HepG2 (cell line): Measurements from ENCODE around the gene GLT1D1. TPM values are rescaled to one million over a fixed set of nuclear protein-coding genes. Genes with fewer than 3 reads are reported as not detected.

Experiments
- ATAC-seq: fragments of 200-7000 bp; cut with Tn5 transposase; 3 replicates; pipeline ENCODE4 v1.9.1; 2020; ENCODE audit warnings: mild to moderate bottlenecking, moderate library complexity
- BruUV-seq: library from RNA; stranded (reverse); fragments of 400-500 nt; replicated peaks from 2 replicates; lab custom pipeline; 2021; lab: Mats Ljungman, UMichigan
- CTCF ChIA-PET: fragments of 300-600 bp; formaldehyde crosslinking; extraction: SDS; loops from one replicate; lab custom pipeline; 2021; ENCODE audit warnings: low total read pairs, inconsistent platforms, low intra/inter-chr PET ratio; lab: Yijun Ruan, JAX
- POLR2A ChIA-PET: fragments of 350-600 bp; sonication (Branson Sonifier 250); formaldehyde crosslinking; loops from one replicate; lab custom pipeline; 2020; ENCODE audit warnings: antibody characterized with exemption, inconsistent platforms; lab: Yijun Ruan, JAX
- DNase-seq: peaks from one replicate; pipeline ENCODE4 v3.0.0-alpha.2; 2015; ENCODE audit warnings: low spot score
- FAIRE-seq: peaks from 3 replicates; lab custom pipeline; 2011; peaks lifted over from hg19 to GRCh38; lab: Jason Lieb, UNC
- H2AFZ ChIP-seq: one replicate; pipeline ENCODE4 v1.6.1; 2011; ENCODE audit warnings: low read length, inconsistent platforms
- H3K27ac ChIP-seq: fragments of 300-600 bp; 3 replicates; pipeline ENCODE4 v1.8.0; 2011; ENCODE audit warnings: mixed run types, mild to moderate bottlenecking, mixed read lengths, low read length, inconsistent platforms; ENCODE audit not compliant: insufficient read depth; ENCODE audit errors: extremely low read length
- H3K27me3 ChIP-seq, 2 experiments: fragments of 200-600 bp in 1 of 2; 2 replicates in 1 of 2; 3 replicates in 1 of 2; pipeline versions ENCODE4 v1.6.0 to v1.8.0; 2011; ENCODE audit warnings: low read length in 2 of 2, mild to moderate bottlenecking in 2 of 2, moderate library complexity in 2 of 2, inconsistent platforms in 1 of 2; ENCODE audit not compliant: insufficient read depth in 2 of 2, control insufficient read depth in 1 of 2
- H3K36me3 ChIP-seq, 2 experiments: fragments of 200-600 bp in 1 of 2; replicated peaks in 1 of 2; 2 replicates in 1 of 2; 3 replicates in 1 of 2; pipeline versions ENCODE4 v1.5.1 to v1.8.0; 2011; ENCODE audit warnings: low read length in 2 of 2, inconsistent platforms in 1 of 2; ENCODE audit not compliant: insufficient read depth in 2 of 2, control insufficient read depth in 1 of 2
- H3K4me1 ChIP-seq: 2 replicates; pipeline ENCODE4 v1.5.1; 2012; ENCODE audit warnings: low read length, inconsistent platforms; ENCODE audit not compliant: insufficient read depth
- H3K4me2 ChIP-seq: 2 replicates; pipeline ENCODE4 v1.6.0; 2011; ENCODE audit warnings: low read depth, low read length, inconsistent platforms
- H3K4me3 ChIP-seq, 3 experiments: fragments of 200-600 bp in 1 of 3; sonication (generic), shearing (Covaris generic) in 1 of 3; replicated peaks in 1 of 3; 2 replicates each; pipeline ENCODE4 v1.5.1; 2011 to 2016; ENCODE audit warnings: low read length in 3 of 3, inconsistent platforms in 2 of 3, low read depth in 2 of 3, mild to moderate bottlenecking in 2 of 3, control low read depth in 1 of 3, mixed read lengths in 1 of 3; ENCODE audit not compliant: insufficient read depth in 1 of 3
- H3K79me2 ChIP-seq: one replicate; pipeline ENCODE4 v1.6.1; 2011; ENCODE audit warnings: low read length, inconsistent platforms; ENCODE audit not compliant: insufficient read depth
- H3K9ac ChIP-seq: 2 replicates; pipeline ENCODE4 v1.6.0; 2011; ENCODE audit warnings: mild to moderate bottlenecking, low read depth, low read length, inconsistent platforms; ENCODE audit not compliant: insufficient read depth
- H3K9me3 ChIP-seq: 2 replicates; pipeline ENCODE4 v1.5.1; 2012; ENCODE audit warnings: mild to moderate bottlenecking, low read length
- H4K20me1 ChIP-seq: 2 replicates; pipeline ENCODE4 v1.6.0; 2011; ENCODE audit warnings: inconsistent platforms, mild to moderate bottlenecking, low read length, moderate library complexity; ENCODE audit not compliant: insufficient read depth
- BCL3 ChIP-seq: sonication (generic); formaldehyde crosslinking; IDR thresholded peaks from 2 replicates; pipeline ENCODE4 v1.5.1; 2020; ENCODE audit warnings: mild to moderate bottlenecking, missing genetic modification reagents, moderate library complexity
- GPN1 ChIP-seq: sonication (generic); formaldehyde crosslinking; IDR thresholded peaks from 2 replicates; pipeline ENCODE4 v1.5.1; 2020; ENCODE audit warnings: missing genetic modification reagents, borderline replicate concordance
- PBX3 ChIP-seq: sonication (generic); formaldehyde crosslinking; IDR thresholded peaks from 2 replicates; pipeline ENCODE4 v1.8.1; 2023; ENCODE audit warnings: missing genetic modification reagents, inconsistent platforms, borderline replicate concordance
- TGIF2 ChIP-seq: IDR thresholded peaks from 2 replicates; pipeline ENCODE4 v1.6.1; 2016; ENCODE audit warnings: control low read depth, missing compliant biosample characterization
- THAP11 ChIP-seq: IDR thresholded peaks from 2 replicates; pipeline ENCODE4 v1.6.1; 2016; ENCODE audit warnings: missing biosample characterization, missing genetic modification reagents
- ZNF597 ChIP-seq: sonication (generic); formaldehyde crosslinking; IDR thresholded peaks from 2 replicates; pipeline ENCODE4 v1.5.0; 2020; ENCODE audit warnings: missing genetic modification reagents
- WGBS: methylation state at CpG from one replicate; pipeline ENCODE4 v1.1.6; 2017; ENCODE audit warnings: low lambda C conversion rate; 5-methylcytosine and 5-hydroxymethylcytosine counted together
- in situ Hi-C: cut with HindIII; loops from 2 replicates; pipeline ENCODE4 v1.10.0; 2017; ENCODE audit warnings: low pct_unique_long_range_greater_than_20kb; ENCODE audit not compliant: extremely low pct_ligation_motif_present
- intact Hi-C: fragments of 100-400 bp; cut with micrococcal nuclease; formaldehyde crosslinking; loops from one replicate; pipeline ENCODE4 v1.10.0; 2022; ENCODE audit not compliant: unreplicated experiment
- polyA plus RNA-seq, 8 experiments: library from polyadenylated mRNA; depleted of rRNA in 3 of 8; stranded (reverse) in 7 of 8; unstranded in 1 of 8; fragments of >200 nt; fragmentation: Illumina TruSeq in 4 of 8; extraction: Trizol in 4 of 8; gene quantifications; 2 replicates each; pipeline versions ENCODE4 v1.2.1 to v1.2.3, GENCODE V29; 2011 to 2016; ENCODE audit warnings: low read depth in 4 of 8, missing spikeins in 1 of 8, mixed read lengths in 1 of 8; ENCODE audit not compliant: insufficient read depth in 1 of 8
- total RNA-seq, 5 experiments: library from RNA; depleted of rRNA; stranded (reverse); fragments of >200 nt; fragmentation: Illumina TruSeq; extraction: Trizol; gene quantifications; 2 replicates each; pipeline ENCODE4 v1.2.3, GENCODE V29; 2016; ENCODE audit warnings: low read depth in 1 of 5

Gene GLT1D1
- total and polyA plus RNA-seq, 2 of the 13 experiments (the other 11 are each of a cell fraction or from before 2014, with no cell fraction given), result 0.09 to 0.17 TPM

GRCh38 chr12:128856791-128857078, 3.5 kb downstream of the GLT1D1 start (continued):
- TF ChIP-seq BCL3 (CRISPR knock-in tag), result no peak
- TF ChIP-seq TGIF2 (CRISPR knock-in tag), result no peak
- no peak for TF ChIP-seq GPN1 (CRISPR knock-in tag)

GRCh38 chr12:128857133-128857763, 4.0 kb downstream of the GLT1D1 start:
- in situ Hi-C loops, result no loop called here
- CTCF ChIA-PET, result no interaction called here
- Histone ChIP-seq H3K9me3 (no peaks in the 10 kb centered on the region), H3K27ac (no peak overlapping the region), H3K27me3 (peaks cover 0 to 22% of the 10 kb centered on the region in 2 experiments; a peak in 4 of 5 replicates), H3K9ac (no peak overlapping the region), H2AFZ (no peak overlapping the region), H3K4me1 (peaks cover 29% of the 10 kb centered on the region), H3K4me3 (no peak overlapping the region), H4K20me1 (no peaks in the 10 kb centered on the region), H3K4me2 (no peak overlapping the region), H3K79me2 (no peaks in the 10 kb centered on the region), H3K36me3 (no peaks in the 10 kb centered on the region)
- DNase-seq (no peak), ATAC-seq (no peak), FAIRE-seq (no peak)
- intact Hi-C loops, result no loop called here
- TF ChIP-seq THAP11 (CRISPR knock-in tag) (no peak), PBX3 (CRISPR knock-in tag) (no peak), ZNF597 (CRISPR knock-in tag) (no peak)
- 26% methylated on average over 9 of the region's 9 CpGs for WGBS
- POLR2A ChIA-PET, result no interaction called here
- BruUV-seq, result no TSS peak
